ENCODE data around the gene GRAMD4. TPM values are rescaled to one million over a fixed set of nuclear protein-coding genes. Genes with fewer than 3 reads are reported as not detected.

Gene GRAMD4
- total and polyA plus RNA-seq, 10 of the 15 experiments (the other 5 are each of a cell fraction or from before 2014, with no cell fraction given), result 0.21 to 45.5 (median 10.6) TPM

- no peaks in the 10 kb centered on the region for H3K27me3 ChIP-seq (replicated peaks in 1 of 2; ENCODE audit: control insufficient read depth in 2 of 2, insufficient read depth in 2 of 2, low read length in 1 of 2)
- ChIA-PET CTCF (no interaction called here), POLR2A (no interaction called here), SMC1A (ENCODE audit: uncharacterized antibody, unreplicated experiment) (no interaction called here), RAD21 (ENCODE audit: unreplicated experiment) (no interaction called here)
- H3K9ac ChIP-seq (ENCODE audit: control insufficient read depth, insufficient read depth, low read length), result no peak overlapping the region
- no peak overlapping the region for H3K27ac ChIP-seq (ENCODE audit: control insufficient read depth, insufficient read depth)
- no peaks in the 10 kb centered on the region for H4K20me1 ChIP-seq (ENCODE audit: control insufficient read depth, insufficient read depth)
- 77% methylated on average over 28 of the region's 28 CpGs for WGBS (ENCODE audit: insufficient coverage, insufficient replicate concordance, low lambda C conversion rate, missing lambda C conversion rate)
- no peaks in the 10 kb centered on the region for H3K79me2 ChIP-seq (ENCODE audit: control insufficient read depth, insufficient read depth, low read length)
- DNase-seq (ENCODE audit: low read depth, low spot score), result no peak
- intact Hi-C loops (cut with micrococcal nuclease; ENCODE audit: unreplicated experiment) (no loop called here), in situ Hi-C loops (cut with MboI) (no loop called here)
- H3K4me1 ChIP-seq (ENCODE audit: control insufficient read depth, insufficient read depth, low read length), result no peaks in the 10 kb centered on the region
- no peak overlapping the region for H2AFZ ChIP-seq (ENCODE audit: control insufficient read depth, low read depth, low read length)
- TF ChIP-seq SUZ12 (IDR thresholded peaks at IDR 0.05; ENCODE audit: unreplicated experiment), result no peak
- no peak for TF ChIP-seq SMAD5 (IDR thresholded peaks at IDR 0.05; ENCODE audit: low read depth)
- TF ChIP-seq POLR2A (IDR thresholded peaks at IDR 0.05; ENCODE audit: low read depth, low read length), result no peak
- TF ChIP-seq ATF3 (IDR thresholded peaks at IDR 0.05; ENCODE audit: borderline replicate concordance, extremely low read depth, low read depth, low read length), result no peak
- no peak for TF ChIP-seq NFYA (IDR thresholded peaks at IDR 0.05; ENCODE audit: borderline replicate concordance, low read depth, low read length)
- no peak for TF ChIP-seq TCF7 (IDR thresholded peaks at IDR 0.05; ENCODE audit: borderline replicate concordance)
- TF ChIP-seq JUND (IDR thresholded peaks at IDR 0.05; ENCODE audit: low read depth, low read length), result no peak
- TF ChIP-seq SUPT20H (IDR thresholded peaks at IDR 0.05; ENCODE audit: borderline replicate concordance, control insufficient read depth, low read depth, low read length), result no peak
- TF ChIP-seq NRF1 (conservative IDR thresholded peaks at IDR 0.05; ENCODE audit: low read depth, low read length), result no peak
- TF ChIP-seq EED (IDR thresholded peaks at IDR 0.05; ENCODE audit: low read depth), result no peak
- no peak for TF ChIP-seq IRF3 (IDR thresholded peaks at IDR 0.05)
- TF ChIP-seq KLF5 (IDR thresholded peaks at IDR 0.05; ENCODE audit: partially characterized antibody), result no peak
- TF ChIP-seq RELA (IDR thresholded peaks at IDR 0.05; ENCODE audit: borderline replicate concordance, partially characterized antibody), result no peak
- no peak for TF ChIP-seq TCF3 (IDR thresholded peaks at IDR 0.05; ENCODE audit: borderline replicate concordance, insufficient read depth, low read depth, low read length)
- TF ChIP-seq CEBPZ (IDR thresholded peaks at IDR 0.05; ENCODE audit: low read depth, low read length), result no peak
- BruUV-seq (replicated peaks), result no TSS peak
- no peaks in the 10 kb centered on the region for H3K9me3 ChIP-seq (replicated peaks; ENCODE audit: control insufficient read depth, insufficient read depth, low read length)
- FAIRE-seq, result no peak
- no peak overlapping the region for H3K4me2 ChIP-seq (ENCODE audit: control insufficient read depth, insufficient read depth)
- no peak overlapping the region for H3K4me3 ChIP-seq
- peaks cover 0 to 27% of the 10 kb centered on the region in 2 experiments; a peak in 3 of 4 replicates for H3K36me3 ChIP-seq (ENCODE audit: control insufficient read depth in 2 of 2, insufficient read depth in 2 of 2, low read length in 1 of 2)
- ATAC-seq, result no peak
These were observed 43.4 kb downstream of the GRAMD4 start for GRCh38 chr22:46663436-46664100.
